GM12864 (cell line): ENCODE results near the gene SCT.

Experiments
- DNase-seq: peaks from one replicate; pipeline ENCODE4 v3.0.0-alpha.2; 2011; ENCODE audit warnings: low read depth
- H3K4me3 ChIP-seq: 2 replicates; pipeline ENCODE4 v1.5.1; 2011; ENCODE audit warnings: mild to moderate bottlenecking, low read depth, low read length, control low read depth
- CTCF ChIP-seq: IDR thresholded peaks from 2 replicates; pipeline ENCODE4 v1.5.1; 2011; ENCODE audit warnings: low read depth, mild to moderate bottlenecking, moderate library complexity, low read length, control low read depth, inconsistent platforms; ENCODE audit errors: missing control alignments

The SCT gene

GRCh38 chr11:615504-616319 lies 11.3 kb downstream of the SCT start, which contains the start of gene IRF7:
Gene IRF7 (minus strand): TSS chr11:615950. CDS start chr11:615364, 586 bp downstream.
- H3K4me3 ChIP-seq, result peak within 1 kb of the TSS; percentile 96
- DNase-seq, result peak; percentile 89
- no peak for TF ChIP-seq CTCF

- TF ChIP-seq CTCF, result no peak
- H3K4me3 ChIP-seq, result peak overlapping the region; percentile 96
- no peak for DNase-seq
Observed at GRCh38 chr11:614623-615503, 12.1 kb downstream of the SCT start.

- no peak for TF ChIP-seq CTCF
- DNase-seq, result no peak
- peak overlapping the region; percentile 96 for H3K4me3 ChIP-seq
Observed at GRCh38 chr11:614021-614622, 12.9 kb downstream of the SCT start.

- TF ChIP-seq CTCF, result no peak
- peak; percentile 34 for DNase-seq
- H3K4me3 ChIP-seq, result peak overlapping the region; percentile 96
Observed at GRCh38 chr11:613369-613968, 13.5 kb downstream of the SCT start.

- no peak for TF ChIP-seq CTCF
- no peak overlapping the region for H3K4me3 ChIP-seq
- DNase-seq, result no peak
Observed at GRCh38 chr11:612961-613300, 14.1 kb downstream of the SCT start.

GRCh38 chr11:612201-612960 lies 14.6 kb downstream of the SCT start:
- no peak overlapping the region for H3K4me3 ChIP-seq
- no peak for DNase-seq
- TF ChIP-seq CTCF, result peak; percentile 30
